SH-SY5Y (cell line): Measurements from ENCODE around the gene NSUN2.

Experiments
- GATA2 ChIP-seq: IDR thresholded peaks from 2 replicates; pipeline ENCODE4 v1.6.1; 2011; ENCODE audit warnings: mild to moderate bottlenecking, low read depth, low read length
- GATA3 ChIP-seq: IDR thresholded peaks from 2 replicates; pipeline ENCODE4 v1.6.1; 2011; ENCODE audit warnings: low read depth, mild to moderate bottlenecking, low read length, moderate library complexity

- TF ChIP-seq GATA3: no peak
- no peak for TF ChIP-seq GATA2
Observed at GRCh38 chr5:6604946-6605345, 27.9 kb downstream of the NSUN2 start.
